ENCODE measurements around the gene KCNQ5.

The KCNQ5 gene

GRCh38 chr6:72836971-72837370, 215.1 kb downstream of the KCNQ5 start:
- Histone ChIP-seq H3K4me3 (no peak overlapping the region), H3K9ac (no peak overlapping the region), H3K27me3 (no peaks in the 10 kb centered on the region), H3K27ac (no peak overlapping the region), H3K36me3 (no peaks in the 10 kb centered on the region), H3K4me1 (no peaks in the 10 kb centered on the region), H3K9me3 (0 out of 2 replicates have a peak, but pooled peaks cover 2% of the 10 kb centered on the region), H3K4me2 (no peak overlapping the region), H4K20me1 (peaks cover 22% of the 10 kb centered on the region)
- TF ChIP-seq Cebpa-rat (IDR thresholded peaks at IDR 0.05) = no peak

DNA sequence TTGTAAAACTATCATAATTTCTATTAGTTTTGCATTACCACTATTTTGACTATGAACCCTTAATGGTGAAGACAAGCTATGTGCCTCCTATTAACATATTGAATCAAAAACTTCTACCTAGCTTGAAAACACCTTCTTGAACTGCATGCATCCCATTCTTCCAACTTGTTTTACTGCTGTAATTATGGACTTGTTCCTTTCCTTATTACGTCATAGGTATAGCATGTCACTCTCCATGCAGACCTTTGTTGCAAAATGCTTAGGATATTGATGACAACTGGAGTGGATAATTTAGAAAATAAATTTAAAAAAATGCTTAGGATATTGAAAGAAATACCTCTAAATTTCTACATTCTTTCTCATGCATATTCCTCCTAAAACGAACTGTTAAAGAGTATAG, 219.3 kb downstream of the KCNQ5 start:
- TF ChIP-seq Cebpa-rat (IDR thresholded peaks at IDR 0.05) = no peak
- no peak overlapping the region for H3K4me3 ChIP-seq
- H3K4me1 ChIP-seq = no peaks in the 10 kb centered on the region
- H3K36me3 ChIP-seq = no peaks in the 10 kb centered on the region
- H3K9ac ChIP-seq = no peak overlapping the region
- H3K4me2 ChIP-seq = no peak overlapping the region
- peaks cover 33% of the 10 kb centered on the region for H4K20me1 ChIP-seq
- H3K9me3 ChIP-seq = 0 out of 2 replicates have a peak, but pooled peaks cover 13% of the 10 kb centered on the region
- H3K27ac ChIP-seq = no peak overlapping the region
- no peaks in the 10 kb centered on the region for H3K27me3 ChIP-seq

DNA sequence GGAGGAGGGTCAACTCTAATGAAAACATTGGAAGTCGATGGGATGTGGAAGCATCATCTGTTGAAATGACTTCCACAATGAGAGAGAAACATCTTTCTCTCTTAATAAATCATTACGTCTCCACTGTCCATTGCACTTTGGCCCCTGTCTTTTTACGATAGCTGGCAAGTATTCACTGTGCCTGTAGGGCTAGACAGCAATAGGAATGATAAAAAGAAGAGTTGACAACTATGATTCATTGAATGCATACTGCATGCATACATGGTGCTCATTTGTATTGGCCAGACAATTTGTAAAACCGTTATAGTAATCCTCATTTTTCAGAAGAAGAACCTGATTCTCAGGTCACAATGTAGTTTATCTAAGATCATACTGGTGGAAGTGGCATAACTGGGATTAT, 220.3 kb downstream of the KCNQ5 start:
- Histone ChIP-seq H3K27me3 (no peaks in the 10 kb centered on the region), H3K4me2 (no peak overlapping the region), H3K9me3 (0 out of 2 replicates have a peak, but pooled peaks cover 13% of the 10 kb centered on the region), H3K4me1 (no peaks in the 10 kb centered on the region), H3K4me3 (no peak overlapping the region), H3K9ac (no peak overlapping the region), H4K20me1 (peaks cover 35% of the 10 kb centered on the region; the same call in 1 of the 2 replicates), H3K27ac (no peak overlapping the region), H3K36me3 (no peaks in the 10 kb centered on the region)
- no peak for TF ChIP-seq Cebpa-rat (IDR thresholded peaks at IDR 0.05)

DNA sequence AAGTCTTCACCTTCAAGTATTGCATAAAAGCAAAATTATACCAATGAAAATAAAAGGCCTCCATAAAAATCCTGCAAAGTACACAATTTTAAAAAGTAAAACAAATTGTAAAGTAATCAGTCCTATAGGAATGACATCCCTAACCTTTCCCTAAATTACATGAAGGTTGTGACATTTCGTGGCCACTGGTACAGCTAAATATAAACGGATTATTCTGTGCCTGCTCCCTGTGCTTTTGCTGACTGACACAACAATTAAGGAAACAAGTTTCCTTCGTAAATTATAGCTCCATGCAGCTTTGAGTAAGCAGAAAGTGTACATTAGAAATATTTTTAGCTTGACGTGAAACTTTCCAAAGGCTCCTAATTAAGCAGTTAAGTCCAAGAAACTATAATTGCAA, 222.8 kb downstream of the KCNQ5 start:
- no peak overlapping the region for H3K9ac ChIP-seq
- H3K4me3 ChIP-seq = no peak overlapping the region
- no peak overlapping the region for H3K4me2 ChIP-seq
- H4K20me1 ChIP-seq = peaks cover 58% of the 10 kb centered on the region
- no peak overlapping the region for H3K27ac ChIP-seq
- TF ChIP-seq Cebpa-rat (IDR thresholded peaks at IDR 0.05) = no peak
- H3K4me1 ChIP-seq = no peaks in the 10 kb centered on the region
- no peaks in the 10 kb centered on the region for H3K27me3 ChIP-seq
- peaks cover 13% of the 10 kb centered on the region; the same call in 1 of the 2 replicates for H3K9me3 ChIP-seq
- no peaks in the 10 kb centered on the region for H3K36me3 ChIP-seq

DNA sequence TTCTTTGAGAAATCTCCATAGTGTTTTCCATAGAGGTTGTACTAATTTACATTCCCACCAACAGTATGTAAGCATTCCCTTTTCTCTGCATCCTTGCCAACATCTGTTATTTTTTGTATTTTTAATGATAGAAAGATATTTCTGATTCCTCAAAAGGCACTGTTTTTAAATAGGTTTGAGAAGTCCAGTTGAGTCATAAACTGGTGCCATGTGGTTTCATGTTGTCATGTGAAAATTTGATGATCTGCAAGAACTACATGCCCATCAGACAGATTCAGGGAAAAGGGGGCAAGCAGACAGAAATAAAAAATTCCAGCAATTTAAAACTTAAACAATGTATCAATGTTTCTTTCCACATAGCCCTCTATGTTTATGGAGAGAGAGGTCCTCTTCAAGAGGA, 227.5 kb downstream of the KCNQ5 start:
- Histone ChIP-seq H3K27ac (no peak overlapping the region), H3K36me3 (peaks cover 6% of the 10 kb centered on the region; the same call in 1 of the 2 replicates), H3K4me2 (no peak overlapping the region), H3K9me3 (no peaks in the 10 kb centered on the region; the same call in 1 of the 2 replicates), H4K20me1 (peaks cover 71% of the 10 kb centered on the region), H3K4me1 (no peaks in the 10 kb centered on the region), H3K27me3 (no peaks in the 10 kb centered on the region), H3K4me3 (no peak overlapping the region), H3K9ac (no peak overlapping the region)
- TF ChIP-seq Cebpa-rat (IDR thresholded peaks at IDR 0.05) = no peak

DNA sequence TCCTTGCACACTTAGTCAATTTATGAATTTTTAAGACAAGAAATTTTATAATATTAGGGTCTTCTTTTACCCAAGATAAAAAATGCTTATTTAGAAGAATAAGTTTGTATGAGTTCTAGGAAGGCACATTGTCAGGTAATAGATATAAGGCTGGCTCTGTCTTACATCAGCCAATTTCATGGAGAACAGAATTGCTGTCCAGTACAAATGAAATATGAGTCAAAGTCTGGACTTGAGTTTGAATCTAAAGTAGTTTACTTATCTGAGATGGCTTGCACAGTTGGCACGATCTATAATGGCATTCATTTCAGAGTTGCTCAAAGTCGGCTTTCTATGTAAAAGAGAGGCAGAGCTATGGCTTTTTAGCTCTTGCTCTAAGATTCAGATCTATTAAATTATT, 228.2 kb downstream of the KCNQ5 start:
- no peak for TF ChIP-seq Cebpa-rat (IDR thresholded peaks at IDR 0.05)
- Histone ChIP-seq H3K27ac (no peak overlapping the region), H3K9me3 (no peaks in the 10 kb centered on the region; the same call in 1 of the 2 replicates)

DNA sequence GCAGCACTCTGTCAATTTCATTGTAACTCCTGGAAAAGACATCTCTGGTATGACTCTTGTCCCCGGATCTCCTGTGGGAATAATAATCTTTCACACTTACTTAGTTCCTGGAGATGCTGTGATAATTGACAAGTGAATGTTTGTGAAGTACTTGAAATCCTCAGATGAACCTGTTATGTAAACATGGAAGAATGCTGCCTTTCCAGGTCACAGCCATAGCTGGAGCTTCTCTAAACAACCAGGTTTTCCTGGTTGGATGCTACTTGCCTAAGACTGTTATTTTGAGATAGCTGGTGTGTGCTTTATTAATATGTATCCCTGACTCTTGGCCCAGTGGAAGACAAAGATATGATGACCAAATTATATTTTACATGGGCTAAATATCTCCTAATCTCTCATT, 228.6 kb downstream of the KCNQ5 start:
- TF ChIP-seq Cebpa-rat (IDR thresholded peaks at IDR 0.05) = no peak
- peaks cover 6% of the 10 kb centered on the region; the same call in 1 of the 2 replicates for H3K36me3 ChIP-seq
- peaks cover 66% of the 10 kb centered on the region for H4K20me1 ChIP-seq
- no peaks in the 10 kb centered on the region for H3K4me1 ChIP-seq
- no peaks in the 10 kb centered on the region for H3K27me3 ChIP-seq
- H3K4me2 ChIP-seq = no peak overlapping the region
- no peak overlapping the region for H3K4me3 ChIP-seq
- H3K9me3 ChIP-seq = no peaks in the 10 kb centered on the region; the same call in 1 of the 2 replicates
- no peak overlapping the region for H3K9ac ChIP-seq
- no peak overlapping the region for H3K27ac ChIP-seq

More for the DNA sequence above, 228.2 kb downstream of the KCNQ5 start:
- Histone ChIP-seq H3K27me3 (no peaks in the 10 kb centered on the region), H3K4me2 (no peak overlapping the region), H3K36me3 (peaks cover 6% of the 10 kb centered on the region; the same call in 1 of the 2 replicates), H3K4me1 (no peaks in the 10 kb centered on the region), H4K20me1 (peaks cover 69% of the 10 kb centered on the region), H3K4me3 (no peak overlapping the region), H3K9ac (no peak overlapping the region)

GRCh38 chr6:72855471-72855870, 233.6 kb downstream of the KCNQ5 start:
- Histone ChIP-seq H3K9ac (no peak overlapping the region), H3K9me3 (no peaks in the 10 kb centered on the region), H4K20me1 (peaks cover 44% of the 10 kb centered on the region), H3K27me3 (no peaks in the 10 kb centered on the region), H3K4me3 (no peak overlapping the region), H3K27ac (no peak overlapping the region), H3K4me1 (no peaks in the 10 kb centered on the region), H3K36me3 (peaks cover 6% of the 10 kb centered on the region; the same call in 1 of the 2 replicates), H3K4me2 (no peak overlapping the region)
- TF ChIP-seq Cebpa-rat (IDR thresholded peaks at IDR 0.05) = no peak

GRCh38 chr6:72856801-72857200, 234.9 kb downstream of the KCNQ5 start:
- H3K9me3 ChIP-seq = no peaks in the 10 kb centered on the region
- peaks cover 54% of the 10 kb centered on the region for H4K20me1 ChIP-seq
- no peak overlapping the region for H3K4me2 ChIP-seq
- H3K27me3 ChIP-seq = no peaks in the 10 kb centered on the region
- peaks cover 2% of the 10 kb centered on the region; the same call in 1 of the 2 replicates for H3K4me1 ChIP-seq
- TF ChIP-seq Cebpa-rat (IDR thresholded peaks at IDR 0.05) = no peak
- no peak overlapping the region for H3K4me3 ChIP-seq
- H3K27ac ChIP-seq = no peak overlapping the region
- no peak overlapping the region for H3K9ac ChIP-seq
- H3K36me3 ChIP-seq = peaks cover 6% of the 10 kb centered on the region; the same call in 1 of the 2 replicates

GRCh38 chr6:72857791-72858585, 236.1 kb downstream of the KCNQ5 start:
- peaks cover 63% of the 10 kb centered on the region for H4K20me1 ChIP-seq
- peaks cover 6% of the 10 kb centered on the region; the same call in 1 of the 2 replicates for H3K36me3 ChIP-seq
- no peak overlapping the region for H3K4me3 ChIP-seq
- H3K4me2 ChIP-seq = no peak overlapping the region
- TF ChIP-seq Cebpa-rat (IDR thresholded peaks at IDR 0.05) = no peak
- H3K9ac ChIP-seq = no peak overlapping the region
- no peaks in the 10 kb centered on the region for H3K27me3 ChIP-seq
- H3K27ac ChIP-seq = no peak overlapping the region
- H3K4me1 ChIP-seq = peaks cover 7% of the 10 kb centered on the region; the same call in 1 of the 2 replicates
- H3K9me3 ChIP-seq = no peaks in the 10 kb centered on the region
